ENCODE data around the gene MACROD2. TPM values are rescaled to one million over a fixed set of nuclear protein-coding genes. Genes with fewer than 3 reads are reported as not detected.

Gene MACROD2
- total RNA-seq, 1 donor from 2014 or later: 0.23 TPM

DNA sequence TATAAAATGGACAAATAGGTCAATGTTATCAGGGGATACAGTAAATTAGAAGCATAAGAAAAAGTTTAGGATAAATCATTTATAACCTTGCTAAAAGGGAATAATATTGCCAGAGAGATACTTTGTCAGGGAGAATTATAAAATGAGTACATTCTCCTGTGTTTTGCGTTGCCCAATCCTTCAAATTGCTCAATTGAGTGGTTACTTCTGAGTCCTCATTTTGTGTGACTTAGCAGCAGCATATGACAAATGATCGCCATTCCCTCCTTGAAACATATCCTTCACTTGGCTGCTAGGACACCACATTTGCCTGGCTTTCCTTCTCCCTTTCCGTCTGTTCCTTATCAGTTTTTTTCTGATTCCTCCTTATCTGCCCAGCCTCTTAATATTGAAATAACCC, 448.8 kb downstream of the MACROD2 start:
- TF ChIP-seq, protein P1, sequence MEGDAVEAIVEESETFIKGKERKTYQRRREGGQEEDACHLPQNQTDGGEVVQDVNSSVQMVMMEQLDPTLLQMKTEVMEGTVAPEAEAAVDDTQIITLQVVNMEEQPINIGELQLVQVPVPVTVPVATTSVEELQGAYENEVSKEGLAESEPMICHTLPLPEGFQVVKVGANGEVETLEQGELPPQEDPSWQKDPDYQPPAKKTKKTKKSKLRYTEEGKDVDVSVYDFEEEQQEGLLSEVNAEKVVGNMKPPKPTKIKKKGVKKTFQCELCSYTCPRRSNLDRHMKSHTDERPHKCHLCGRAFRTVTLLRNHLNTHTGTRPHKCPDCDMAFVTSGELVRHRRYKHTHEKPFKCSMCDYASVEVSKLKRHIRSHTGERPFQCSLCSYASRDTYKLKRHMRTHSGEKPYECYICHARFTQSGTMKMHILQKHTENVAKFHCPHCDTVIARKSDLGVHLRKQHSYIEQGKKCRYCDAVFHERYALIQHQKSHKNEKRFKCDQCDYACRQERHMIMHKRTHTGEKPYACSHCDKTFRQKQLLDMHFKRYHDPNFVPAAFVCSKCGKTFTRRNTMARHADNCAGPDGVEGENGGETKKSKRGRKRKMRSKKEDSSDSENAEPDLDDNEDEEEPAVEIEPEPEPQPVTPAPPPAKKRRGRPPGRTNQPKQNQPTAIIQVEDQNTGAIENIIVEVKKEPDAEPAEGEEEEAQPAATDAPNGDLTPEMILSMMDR (conservative IDR thresholded peaks at IDR 0.05; ENCODE audit: low read depth, low read length): no peak
- H3K4me3 ChIP-seq (ENCODE audit: low read depth, low read length): no peak overlapping the region
- DNase-seq (ENCODE audit: low read depth): no peak

DNA sequence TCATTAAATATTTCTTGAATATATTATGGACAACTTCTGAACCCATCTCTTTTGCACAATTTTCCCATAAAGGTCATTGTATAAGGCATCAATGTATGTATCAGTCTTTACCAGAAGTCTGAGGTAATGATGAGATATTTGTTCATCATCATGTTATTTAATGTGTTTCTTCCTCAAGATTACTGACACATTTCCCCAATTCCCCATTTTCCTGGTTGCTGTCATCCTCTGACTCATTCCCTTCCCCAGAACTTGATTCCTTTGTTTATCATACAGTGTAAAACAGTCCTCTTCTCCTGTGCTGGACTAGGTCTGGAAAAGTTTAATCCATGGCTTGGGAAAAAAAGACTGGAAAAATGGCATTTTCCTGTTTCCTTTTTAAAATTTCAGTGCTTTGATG, 450.0 kb downstream of the MACROD2 start:
- no peak overlapping the region for H3K4me3 ChIP-seq (ENCODE audit: low read depth, low read length)
- TF ChIP-seq, protein P1 (conservative IDR thresholded peaks at IDR 0.05; ENCODE audit: low read depth, low read length): no peak

DNA sequence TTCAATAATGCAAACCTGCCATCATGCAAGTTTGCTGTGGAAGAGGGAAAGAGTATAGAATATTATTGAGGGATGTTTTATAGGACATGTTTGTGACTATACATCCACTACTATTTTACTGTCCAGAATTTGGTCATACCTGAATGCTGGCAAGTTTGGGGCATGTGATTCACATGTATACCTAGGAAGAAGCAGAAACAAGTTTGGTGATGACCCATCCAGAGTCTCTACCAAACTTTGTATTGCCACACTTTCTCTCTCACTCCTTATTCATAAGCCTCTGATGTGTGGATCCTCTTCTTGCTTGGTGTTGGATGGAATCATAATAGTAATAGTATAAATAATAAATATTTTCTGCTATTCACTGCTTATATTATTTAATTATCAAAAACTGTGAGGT, 450.6 kb downstream of the MACROD2 start:
- DNase-seq (ENCODE audit: low read depth): no peak

More for the DNA sequence above, 450.0 kb downstream of the MACROD2 start:
- DNase-seq (ENCODE audit: low read depth): no peak

DNA sequence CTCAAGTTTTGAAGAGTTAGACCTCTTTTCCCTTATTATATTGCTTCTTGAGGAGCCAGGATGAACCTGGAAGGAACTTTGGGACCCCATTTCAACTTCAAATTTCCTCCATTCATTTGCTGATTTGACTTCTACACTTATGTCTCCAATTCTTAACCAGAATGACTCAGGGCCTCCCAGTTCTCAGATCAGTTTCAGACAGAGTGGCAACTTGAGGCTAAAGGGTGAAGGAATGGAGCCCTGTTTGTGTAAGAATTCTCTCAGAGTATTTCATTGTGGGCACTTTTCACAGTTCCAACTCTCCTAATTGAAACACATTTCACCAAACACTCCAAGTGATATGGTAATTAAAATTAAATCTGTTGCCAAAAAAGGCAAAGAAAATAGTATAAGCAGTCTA, 451.1 kb downstream of the MACROD2 start:
- TF ChIP-seq, protein P1 (conservative IDR thresholded peaks at IDR 0.05; ENCODE audit: low read depth, low read length): no peak
- no peak for DNase-seq (ENCODE audit: low read depth)
- no peak overlapping the region for H3K4me3 ChIP-seq (ENCODE audit: low read depth, low read length)

More for the DNA sequence above, 450.6 kb downstream of the MACROD2 start:
- TF ChIP-seq, protein P1 (conservative IDR thresholded peaks at IDR 0.05; ENCODE audit: low read depth, low read length): no peak
- no peak overlapping the region for H3K4me3 ChIP-seq (ENCODE audit: low read depth, low read length)

DNA sequence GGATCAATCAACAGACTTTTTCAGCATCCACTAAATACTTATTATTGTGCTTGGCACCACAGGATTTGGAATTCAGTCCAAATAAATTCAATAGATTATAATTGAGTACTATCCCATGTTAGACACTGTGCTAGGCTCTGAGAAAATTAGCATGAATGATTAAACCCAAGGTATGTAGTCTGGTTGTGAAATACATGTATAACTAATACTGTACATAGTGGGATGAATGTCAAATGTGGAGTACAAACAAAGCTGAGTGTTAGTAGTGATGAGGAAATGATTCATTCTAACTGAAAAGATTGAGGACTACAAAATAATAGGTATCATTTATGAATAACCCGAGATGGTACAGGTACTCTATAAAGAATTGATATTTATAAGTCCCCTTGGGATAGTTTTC, 454.0 kb downstream of the MACROD2 start:
- H3K4me3 ChIP-seq (ENCODE audit: low read depth, low read length): no peak overlapping the region
- TF ChIP-seq, protein P1 (conservative IDR thresholded peaks at IDR 0.05; ENCODE audit: low read depth, low read length): no peak
- no peak for DNase-seq (ENCODE audit: low read depth)

DNA sequence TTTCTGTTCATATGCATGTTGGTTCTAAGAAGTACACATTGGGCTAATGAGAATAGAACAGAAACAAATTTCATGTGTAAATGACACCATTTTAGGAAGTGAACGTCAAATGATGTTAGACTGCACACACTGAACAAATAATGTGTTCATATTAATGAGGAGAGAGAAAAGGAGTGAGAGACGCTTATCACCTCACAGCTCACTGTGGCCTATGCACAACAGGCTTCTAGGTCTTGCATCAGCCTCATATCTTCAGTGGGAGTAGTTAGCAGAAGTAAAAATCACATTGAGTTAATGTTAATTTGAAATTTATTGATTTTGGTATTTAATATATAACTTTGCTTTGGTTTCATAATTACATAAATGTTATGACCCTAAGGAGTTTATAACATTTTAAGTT, 454.9 kb downstream of the MACROD2 start:
- no peak overlapping the region for H3K4me3 ChIP-seq (ENCODE audit: low read depth, low read length)
- DNase-seq (ENCODE audit: low read depth): no peak
- TF ChIP-seq, protein P1 (conservative IDR thresholded peaks at IDR 0.05; ENCODE audit: low read depth, low read length): no peak

DNA sequence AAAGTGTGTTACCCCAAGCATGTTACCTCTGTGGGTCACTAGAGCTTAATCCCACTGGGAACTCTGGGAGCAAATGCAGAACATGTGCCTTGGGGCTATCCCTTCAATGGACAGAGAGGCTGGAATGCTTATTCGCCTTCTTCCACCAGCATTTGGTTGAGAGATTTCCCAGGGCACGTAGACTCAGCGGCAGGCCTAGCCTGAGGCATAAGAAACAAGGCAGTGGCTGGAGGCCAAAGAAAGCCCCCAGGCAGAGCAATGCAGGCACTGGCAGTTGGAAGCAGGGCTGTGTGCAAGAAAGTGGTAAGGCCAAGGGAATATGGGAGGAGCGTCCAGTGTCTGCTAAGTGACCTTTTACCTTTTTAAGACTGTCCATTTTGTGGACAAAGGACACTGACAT, 456.1 kb downstream of the MACROD2 start:
- DNase-seq (ENCODE audit: low read depth): no peak
- TF ChIP-seq, protein P1 (conservative IDR thresholded peaks at IDR 0.05; ENCODE audit: low read depth, low read length): no peak
- H3K4me3 ChIP-seq (ENCODE audit: low read depth, low read length): no peak overlapping the region

Measured in epithelial cell of proximal tubule (primary cell).